Measurements from ENCODE around the gene RASAL2. TPM values are rescaled to one million over a fixed set of nuclear protein-coding genes. Genes with fewer than 3 reads are reported as not detected.
"Not testable (repeated sequence)": the region's sequence is repeated elsewhere in the genome, so short reads cannot be mapped to it uniquely, and the experiment has no call there.

The RASAL2 gene
- total RNA-seq, 2 experiments from 2014 or later, result not detected

GRCh38 chr1:178271471-178271870, 177.6 kb downstream of the RASAL2 start:
- ChIA-PET CTCF (no interaction called here), POLR2A (no interaction called here)

GRCh38 chr1:178273707-178274410, 180.0 kb downstream of the RASAL2 start:
- POLR2A ChIA-PET, result no interaction called here
- CTCF ChIA-PET, result interaction anchor here (0.6 kb wide), 1 partner anchor 1521 kb away, joined by 3 read pairs; no protein-coding TSS in a partner anchor

GRCh38 chr1:178275049-178275448, 181.1 kb downstream of the RASAL2 start:
- CTCF ChIA-PET, result no interaction called here
- POLR2A ChIA-PET, result no interaction called here

- CTCF ChIA-PET, result no interaction called here
- POLR2A ChIA-PET, result no interaction called here
Observed at GRCh38 chr1:178275553-178275952, 181.6 kb downstream of the RASAL2 start.

GRCh38 chr1:178277793-178278530, 184.1 kb downstream of the RASAL2 start:
- CTCF ChIA-PET, result interaction anchor here (0.8 kb wide), 1 partner anchor 22 kb away, joined by 3 read pairs; no protein-coding TSS in a partner anchor
- POLR2A ChIA-PET, result no interaction called here

GRCh38 chr1:178278916-178279686, 185.2 kb downstream of the RASAL2 start:
- ChIA-PET POLR2A (no interaction called here), CTCF (no interaction called here)

GRCh38 chr1:178282949-178283367, 189.1 kb downstream of the RASAL2 start:
- ChIA-PET CTCF (interaction anchor here (1.6 kb wide), 1 partner anchor 16 kb away, joined by 3 read pairs; no protein-coding TSS in a partner anchor), POLR2A (no interaction called here)

GRCh38 chr1:178283409-178283808, 189.5 kb downstream of the RASAL2 start:
- ChIA-PET POLR2A (no interaction called here), CTCF (interaction anchor here (1.6 kb wide), 1 partner anchor 16 kb away, joined by 3 read pairs; no protein-coding TSS in a partner anchor)

GRCh38 chr1:178284058-178284457, 190.2 kb downstream of the RASAL2 start:
- CTCF ChIA-PET, result interaction anchor here (1.6 kb wide), 1 partner anchor 15 kb away, joined by 3 read pairs; no protein-coding TSS in a partner anchor

GRCh38 chr1:178291166-178291565, 197.3 kb downstream of the RASAL2 start:
- POLR2A ChIA-PET, result no interaction called here
- CTCF ChIA-PET, result no interaction called here

More at GRCh38 chr1:178284058-178284457, 190.2 kb downstream of the RASAL2 start:
- POLR2A ChIA-PET, result no interaction called here

GRCh38 chr1:178294654-178295053, 200.8 kb downstream of the RASAL2 start:
- POLR2A ChIA-PET, result no interaction called here
- CTCF ChIA-PET, result no interaction called here

- ChIA-PET CTCF (interaction anchor here (1.0 kb wide), 1 partner anchor 23 kb away, joined by 3 read pairs; no protein-coding TSS in a partner anchor), POLR2A (no interaction called here)
Observed at GRCh38 chr1:178300352-178300699, 206.4 kb downstream of the RASAL2 start.

GRCh38 chr1:178301141-178301540, 207.2 kb downstream of the RASAL2 start:
- CTCF ChIA-PET, result no interaction called here
- POLR2A ChIA-PET, result no interaction called here

GRCh38 chr1:178307264-178307663, 213.4 kb downstream of the RASAL2 start:
- ChIA-PET CTCF (no interaction called here), POLR2A (no interaction called here)

GRCh38 chr1:178308438-178308837, 214.5 kb downstream of the RASAL2 start:
- POLR2A ChIA-PET, result no interaction called here
- CTCF ChIA-PET, result interaction anchor here (0.6 kb wide), 1 partner anchor 195 kb away, joined by 4 read pairs; no protein-coding TSS in a partner anchor

GRCh38 chr1:178310685-178311105, 216.8 kb downstream of the RASAL2 start:
- CTCF ChIA-PET, result no interaction called here

GRCh38 chr1:178311164-178311563, 217.3 kb downstream of the RASAL2 start:
- CTCF ChIA-PET, result no interaction called here
- POLR2A ChIA-PET, result no interaction called here

More at GRCh38 chr1:178310685-178311105, 216.8 kb downstream of the RASAL2 start:
- POLR2A ChIA-PET, result no interaction called here

GRCh38 chr1:178320280-178320982, 226.5 kb downstream of the RASAL2 start:
- POLR2A ChIA-PET, CTCF ChIA-PET: not testable (repeated sequence)

- POLR2A ChIA-PET, result no interaction called here
- CTCF ChIA-PET, result no interaction called here
Observed at GRCh38 chr1:178323067-178323466, 229.2 kb downstream of the RASAL2 start.

GRCh38 chr1:178324003-178324402, 230.1 kb downstream of the RASAL2 start:
- POLR2A ChIA-PET, result no interaction called here
- CTCF ChIA-PET, result no interaction called here
